ENCODE results near the gene TMEM132E.

- TF ChIP-seq, protein P1, sequence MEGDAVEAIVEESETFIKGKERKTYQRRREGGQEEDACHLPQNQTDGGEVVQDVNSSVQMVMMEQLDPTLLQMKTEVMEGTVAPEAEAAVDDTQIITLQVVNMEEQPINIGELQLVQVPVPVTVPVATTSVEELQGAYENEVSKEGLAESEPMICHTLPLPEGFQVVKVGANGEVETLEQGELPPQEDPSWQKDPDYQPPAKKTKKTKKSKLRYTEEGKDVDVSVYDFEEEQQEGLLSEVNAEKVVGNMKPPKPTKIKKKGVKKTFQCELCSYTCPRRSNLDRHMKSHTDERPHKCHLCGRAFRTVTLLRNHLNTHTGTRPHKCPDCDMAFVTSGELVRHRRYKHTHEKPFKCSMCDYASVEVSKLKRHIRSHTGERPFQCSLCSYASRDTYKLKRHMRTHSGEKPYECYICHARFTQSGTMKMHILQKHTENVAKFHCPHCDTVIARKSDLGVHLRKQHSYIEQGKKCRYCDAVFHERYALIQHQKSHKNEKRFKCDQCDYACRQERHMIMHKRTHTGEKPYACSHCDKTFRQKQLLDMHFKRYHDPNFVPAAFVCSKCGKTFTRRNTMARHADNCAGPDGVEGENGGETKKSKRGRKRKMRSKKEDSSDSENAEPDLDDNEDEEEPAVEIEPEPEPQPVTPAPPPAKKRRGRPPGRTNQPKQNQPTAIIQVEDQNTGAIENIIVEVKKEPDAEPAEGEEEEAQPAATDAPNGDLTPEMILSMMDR (IDR thresholded peaks at IDR 0.05; ENCODE audit: borderline replicate concordance, extremely low read depth, low read length, poor library complexity, severe bottlenecking): no peak
- TF ChIP-seq EZH2 (IDR thresholded peaks at IDR 0.05; ENCODE audit: borderline replicate concordance, low read depth, low read length, severe bottlenecking): no peak
Observed at GRCh38 chr17:34561328-34561727, 18.1 kb upstream of the TMEM132E start.
